NCI-H128 (cell line): Measurements from ENCODE around the gene HACD4.

Experiments
- DNase-seq: peaks from one replicate; lab custom pipeline; 2025; ENCODE audit not compliant: unreplicated experiment; lab: John Stamatoyannopoulos, UW

The HACD4 gene, protein sequence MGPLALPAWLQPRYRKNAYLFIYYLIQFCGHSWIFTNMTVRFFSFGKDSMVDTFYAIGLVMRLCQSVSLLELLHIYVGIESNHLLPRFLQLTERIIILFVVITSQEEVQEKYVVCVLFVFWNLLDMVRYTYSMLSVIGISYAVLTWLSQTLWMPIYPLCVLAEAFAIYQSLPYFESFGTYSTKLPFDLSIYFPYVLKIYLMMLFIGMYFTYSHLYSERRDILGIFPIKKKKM

DNA sequence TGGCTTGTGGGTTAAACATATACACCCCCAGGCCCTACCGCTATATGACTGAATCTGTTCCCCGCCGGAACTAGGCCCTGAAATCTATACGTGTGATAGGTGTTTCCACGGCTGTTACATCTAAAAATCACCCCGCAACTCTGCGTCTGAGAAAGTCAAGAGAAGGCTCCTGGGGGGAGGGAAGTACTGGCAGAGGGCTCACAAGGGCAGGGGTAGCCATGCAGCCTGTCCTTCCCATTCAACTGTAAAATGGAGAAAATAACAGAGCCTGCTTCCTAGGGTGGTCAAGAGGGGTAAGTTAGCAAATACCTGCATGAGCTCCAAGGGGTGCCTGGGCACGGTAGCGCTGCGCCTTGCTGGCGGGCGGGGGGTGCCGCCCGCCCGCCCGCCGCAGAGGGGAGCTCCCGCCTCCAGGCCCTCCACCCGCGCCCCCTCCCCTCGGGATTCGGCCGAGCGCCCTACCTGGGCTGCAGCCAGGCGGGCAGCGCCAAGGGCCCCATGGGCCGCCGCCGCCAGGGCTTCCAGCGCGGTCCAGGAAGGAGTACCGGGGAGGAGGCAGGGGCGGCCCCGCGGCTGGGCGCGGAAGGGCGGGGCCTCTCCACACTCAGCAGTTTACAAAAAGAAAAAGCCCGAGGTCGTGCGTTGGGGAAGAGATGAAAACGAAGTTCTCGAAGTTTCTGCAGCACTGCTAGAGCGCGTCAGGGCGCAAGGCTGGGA is at the start of gene HACD4:
TSS of gene HACD4 (minus strand) at position 550 of the 717 bp plus-strand sequence. CDS start at position 500, 50 bp downstream.
- DNase-seq = no peak

DNA sequence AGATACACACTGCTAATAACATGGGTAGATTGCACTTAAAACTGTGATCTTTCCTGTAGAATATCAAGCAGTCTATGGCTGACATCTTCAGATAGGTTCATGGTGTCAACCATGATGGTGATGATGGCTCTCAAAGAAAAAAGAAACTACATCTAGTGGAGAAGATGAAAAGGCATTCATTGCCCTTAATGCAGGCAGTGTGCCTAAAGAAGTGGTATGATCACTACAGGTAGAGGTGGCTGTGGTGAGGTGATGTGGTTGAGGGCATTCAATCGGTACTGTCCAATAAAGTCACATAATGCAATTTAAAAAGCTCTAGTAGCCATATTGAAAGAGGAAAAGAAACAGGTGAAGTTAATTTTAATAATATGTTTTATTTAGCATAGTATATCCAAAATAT is 49.4 kb upstream of the HACD4 start:
- no peak for DNase-seq

DNA sequence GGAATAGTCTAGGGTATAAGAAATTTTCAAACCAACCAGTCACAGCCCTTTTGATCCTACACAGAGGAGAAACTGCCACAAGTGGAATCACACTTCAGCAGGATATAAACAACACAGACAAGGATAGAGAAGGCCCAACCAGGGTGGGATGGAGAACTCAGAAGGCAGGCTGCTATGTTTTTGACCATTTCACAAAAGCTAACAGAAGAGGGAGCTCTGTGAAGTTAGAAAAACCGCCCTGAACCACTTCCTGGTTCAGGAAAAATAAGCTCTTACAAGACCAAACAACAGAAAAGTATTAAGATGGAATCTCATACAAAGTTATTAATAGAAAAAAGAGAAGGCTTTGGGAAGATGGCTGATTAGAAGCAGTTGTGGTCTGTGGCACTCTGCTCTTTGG is 47.3 kb upstream of the HACD4 start:
- no peak for DNase-seq

DNA sequence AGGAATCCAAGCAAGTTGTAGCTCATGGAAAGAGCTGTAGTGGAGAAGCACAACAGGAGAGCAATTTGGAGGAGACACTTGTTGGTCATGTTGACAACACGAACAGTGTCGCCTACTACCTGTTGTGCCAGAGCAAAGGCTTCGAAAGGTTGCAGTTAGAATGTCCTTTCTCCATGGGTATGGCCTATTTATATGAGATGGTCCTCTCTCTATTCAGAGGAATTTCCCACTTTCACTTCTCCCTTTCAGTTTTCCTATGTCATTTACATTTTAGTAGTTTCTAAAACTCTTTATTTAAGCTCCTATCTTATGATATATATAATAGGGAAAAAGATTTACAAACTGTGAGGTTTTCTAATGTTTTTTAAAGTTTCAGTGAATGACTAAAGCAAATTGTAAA is 46.3 kb upstream of the HACD4 start, which contains the start of gene IFNB1:
TSS of gene IFNB1 (minus strand) at position 162 of the 400 bp plus-strand sequence. CDS start at position 89, 73 bp downstream.
- DNase-seq = no peak

DNA sequence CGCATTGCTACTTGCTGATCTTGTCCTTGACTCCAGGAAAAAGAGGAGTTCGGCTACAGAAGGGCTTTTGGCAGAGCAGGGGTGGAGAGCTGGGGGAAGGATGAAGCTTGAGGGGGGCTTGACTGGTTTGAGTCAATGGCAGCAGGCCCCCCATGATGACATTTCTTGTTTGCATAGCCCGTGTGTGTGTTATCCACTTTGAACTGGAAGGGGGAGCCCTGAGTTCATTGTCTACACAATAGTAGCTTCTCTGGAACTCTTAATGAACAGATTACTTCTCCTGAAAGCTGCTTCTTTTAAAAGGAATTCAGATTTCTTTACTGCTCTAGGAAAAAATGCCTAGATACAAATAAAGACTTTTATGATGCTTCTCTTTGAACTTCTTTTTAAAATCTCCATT is 44.0 kb upstream of the HACD4 start:
- DNase-seq = no peak

DNA sequence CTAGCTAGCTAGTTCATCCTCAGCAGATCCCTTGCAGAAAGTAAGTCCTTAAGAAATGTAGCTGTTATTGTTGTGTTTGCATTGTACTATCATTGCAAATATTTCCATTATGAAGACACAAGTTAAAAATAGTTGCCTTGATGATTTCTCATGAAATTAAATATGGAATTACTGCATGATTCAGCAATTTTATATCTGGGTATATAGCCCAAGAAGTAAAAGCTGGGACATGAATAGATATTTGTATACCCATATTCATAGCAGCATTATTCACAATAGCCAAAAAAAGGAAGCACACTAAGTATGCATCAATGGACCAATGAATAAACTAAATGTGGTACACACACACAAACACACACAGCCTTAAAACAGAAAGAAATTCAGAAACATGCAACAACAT is 39.5 kb upstream of the HACD4 start:
- no peak for DNase-seq

DNA sequence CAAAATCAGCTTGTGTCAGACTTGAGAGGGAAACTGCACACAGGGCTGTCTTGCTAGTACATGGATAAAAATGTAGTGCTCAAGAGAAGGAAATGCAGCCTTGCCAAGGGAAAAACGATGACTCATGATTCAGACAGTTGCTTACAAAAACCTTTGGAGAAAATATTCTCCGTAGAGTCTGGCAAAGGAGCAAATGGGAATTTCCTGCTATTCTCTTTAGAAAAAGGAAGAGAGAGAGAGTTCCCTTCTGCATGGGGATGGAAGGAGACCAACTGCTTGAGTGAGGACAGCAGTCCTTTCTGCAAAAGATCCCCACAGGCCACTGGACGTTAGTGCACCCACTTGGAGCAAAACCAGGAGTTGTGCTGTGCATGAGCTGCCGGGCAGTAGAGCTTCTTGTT is 38.7 kb upstream of the HACD4 start:
- no peak for DNase-seq

DNA sequence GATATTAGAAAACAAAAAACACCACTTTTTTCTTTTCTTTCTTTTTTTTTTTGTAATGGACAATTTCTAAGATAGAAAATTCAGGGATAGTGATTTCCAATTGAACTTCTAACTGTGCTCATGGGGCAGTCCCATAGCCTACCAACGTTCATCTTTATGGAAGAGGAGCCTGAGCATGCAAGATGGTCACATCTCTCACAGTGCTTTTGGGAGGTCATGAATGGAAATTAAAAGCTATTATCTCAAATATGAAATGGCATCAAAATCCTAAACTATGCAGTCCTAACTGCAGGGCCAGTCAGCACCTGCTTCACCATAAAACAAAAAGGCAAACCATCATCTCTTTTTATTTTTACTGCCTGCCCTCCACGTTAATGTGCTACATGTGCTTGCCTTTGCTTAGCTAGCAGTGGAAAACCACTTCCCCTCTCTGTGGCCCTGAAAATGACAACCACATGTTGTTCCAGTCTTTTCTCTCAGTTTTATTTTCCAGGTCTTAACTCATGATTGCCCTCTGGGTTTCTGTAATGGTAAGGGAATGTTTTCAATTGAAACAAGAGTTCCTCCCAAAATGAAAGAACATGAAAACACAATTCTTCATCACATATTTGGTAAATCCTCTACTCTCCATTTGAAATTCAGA is 29.6 kb upstream of the HACD4 start:
- DNase-seq = no peak

DNA sequence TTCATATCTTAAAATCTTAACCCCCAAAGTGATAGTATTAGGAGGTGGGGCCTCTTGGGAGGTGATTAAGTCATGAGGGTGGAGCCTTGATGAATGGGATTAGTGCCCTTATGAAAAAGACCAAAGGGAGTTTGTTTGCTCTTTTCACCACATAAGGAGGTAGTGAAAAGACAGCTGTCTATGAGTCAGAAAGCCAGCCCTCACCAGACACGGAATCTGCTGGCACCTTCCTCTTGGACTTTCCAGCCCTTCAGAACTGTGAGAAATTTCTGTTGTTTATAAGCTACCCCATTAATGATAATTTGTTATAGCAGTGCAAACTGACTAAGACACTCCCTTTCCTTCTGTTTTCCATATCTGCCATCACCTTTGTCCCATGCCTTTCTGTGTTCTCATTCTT is 25.5 kb upstream of the HACD4 start:
- no peak for DNase-seq

DNA sequence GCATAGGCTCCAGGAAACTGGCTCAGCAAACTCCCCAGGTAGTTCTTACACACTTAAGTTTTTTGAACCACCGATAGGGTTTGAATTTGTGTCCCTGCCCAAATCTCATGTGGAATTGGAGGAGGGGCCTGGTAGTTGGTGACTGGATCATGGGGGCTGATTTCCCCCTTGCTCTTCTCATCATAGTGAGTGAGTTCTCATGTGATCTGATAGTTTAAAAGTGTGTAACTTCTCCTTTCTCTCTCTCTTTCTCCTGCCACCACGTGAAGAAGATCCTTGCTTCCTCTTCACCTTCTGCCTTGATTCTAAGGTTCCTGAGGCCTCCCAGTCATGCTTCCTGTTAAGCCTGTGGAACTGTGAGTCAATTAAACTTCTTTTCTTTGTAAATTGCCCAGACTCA is 22.4 kb upstream of the HACD4 start:
- no peak for DNase-seq

DNA sequence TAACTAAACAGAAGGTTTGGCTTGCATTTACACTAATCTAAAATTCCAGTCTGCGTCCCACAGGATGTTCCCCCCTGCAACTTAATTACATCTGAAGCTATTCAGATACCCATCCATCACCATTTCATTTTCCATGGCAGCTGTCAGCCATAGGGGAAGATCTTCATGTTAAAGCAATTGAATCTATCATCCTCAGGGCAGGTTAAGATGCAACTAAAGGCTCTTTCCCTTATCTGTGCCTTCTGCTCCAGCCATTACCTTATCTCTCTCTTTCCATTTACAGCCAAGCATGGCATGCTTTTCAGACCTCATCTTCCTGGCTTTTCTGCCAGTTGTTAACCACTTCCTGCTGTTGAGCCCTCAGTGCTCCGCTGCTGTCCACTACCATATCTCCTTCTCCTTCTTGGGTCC is 15.8 kb upstream of the HACD4 start:
- DNase-seq = no peak

DNA sequence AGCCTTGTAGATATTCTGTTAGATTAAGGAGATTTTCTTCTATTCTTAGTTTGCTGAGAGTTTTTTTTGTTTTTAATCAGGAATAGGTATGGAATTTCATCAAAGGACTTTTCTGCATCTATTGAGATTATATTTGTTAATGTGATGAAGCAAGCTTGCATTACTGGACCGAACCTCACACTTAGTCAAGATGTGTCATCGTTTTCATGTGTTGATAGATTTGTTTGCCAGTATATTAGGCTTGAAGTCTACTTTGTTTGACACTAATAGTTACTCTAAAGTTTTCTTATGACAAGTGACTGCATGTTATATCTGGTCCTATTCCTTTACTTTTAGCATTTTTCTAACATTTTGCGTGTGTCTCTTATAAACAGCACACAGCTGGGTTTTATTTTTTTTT is 12.4 kb upstream of the HACD4 start:
- DNase-seq = no peak

DNA sequence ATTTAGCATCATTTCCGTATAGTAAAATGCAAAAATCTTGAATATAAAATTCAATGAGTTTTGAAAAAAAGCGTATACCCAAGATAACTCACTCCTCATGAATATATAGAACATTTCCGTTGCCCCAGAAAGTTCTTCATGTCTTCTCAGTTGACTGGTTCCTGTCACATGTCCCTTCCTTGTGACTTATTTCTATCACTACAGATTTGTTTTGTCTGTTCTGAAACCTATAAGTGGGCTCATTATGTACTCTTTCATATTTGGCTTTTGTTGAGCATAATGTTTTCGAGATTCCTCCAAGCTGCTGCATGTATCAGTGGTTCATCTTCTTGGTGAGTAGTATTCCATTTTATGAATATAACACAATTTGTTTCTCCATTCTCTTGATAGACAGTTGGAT is 11.0 kb upstream of the HACD4 start:
- no peak for DNase-seq

DNA sequence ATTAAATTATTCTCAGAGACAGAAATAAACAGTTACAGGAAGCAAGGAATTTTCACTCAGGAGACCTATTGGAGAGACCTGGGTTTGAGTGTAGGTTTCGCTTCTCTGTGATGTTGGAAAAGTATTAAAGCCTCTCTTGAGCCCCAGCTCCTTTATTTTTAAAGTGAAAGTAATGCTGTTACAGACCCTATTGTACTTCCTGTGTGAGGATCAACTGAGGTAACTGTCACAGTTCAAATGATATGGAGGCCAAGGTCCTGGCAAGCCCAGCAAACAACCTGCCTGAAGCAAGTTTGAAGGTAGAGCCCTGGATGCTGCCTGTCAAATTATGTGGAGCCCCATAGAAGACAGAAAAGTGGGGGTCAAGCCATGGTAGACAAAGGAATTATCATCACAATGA is 7.9 kb upstream of the HACD4 start:
- DNase-seq = no peak

DNA sequence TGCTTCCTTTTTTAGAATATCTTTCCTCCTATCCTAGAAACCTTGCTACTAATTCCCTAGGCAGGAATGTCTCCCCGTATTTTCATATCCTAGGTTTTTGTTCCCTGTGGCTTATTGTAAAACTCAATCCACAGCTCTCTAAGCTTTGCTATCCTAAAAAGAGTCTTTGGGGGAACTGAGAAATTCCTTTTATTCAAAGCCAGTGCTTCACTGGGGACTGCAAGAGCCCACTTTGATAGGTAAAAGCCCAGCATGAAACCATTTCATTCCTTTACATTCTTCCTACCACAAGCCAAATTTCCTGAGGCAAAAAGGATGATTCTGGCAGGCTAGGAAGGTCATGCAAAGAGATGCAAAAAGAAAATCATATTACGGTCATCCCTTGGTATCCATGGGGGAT is 5.8 kb upstream of the HACD4 start:
- DNase-seq = no peak

DNA sequence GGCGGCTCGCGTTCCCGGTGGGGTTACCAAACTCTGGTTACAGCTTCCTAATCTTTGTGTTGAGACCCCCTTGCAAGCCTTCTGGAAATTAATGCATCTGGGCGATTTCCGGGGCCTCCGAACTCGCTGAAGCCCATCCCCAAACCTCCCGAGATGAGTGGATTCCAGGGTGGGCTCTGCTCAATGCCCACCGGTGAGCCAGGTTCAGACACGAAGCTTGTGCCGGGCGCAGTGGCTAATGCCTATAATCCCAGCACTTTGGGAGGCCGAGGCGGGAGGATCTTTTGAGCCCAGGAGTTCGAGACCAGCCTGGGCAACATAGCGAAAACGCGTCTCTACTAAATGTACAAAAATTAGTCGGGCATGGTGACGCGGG is 356 bp upstream of the HACD4 start:
- DNase-seq = no peak

DNA sequence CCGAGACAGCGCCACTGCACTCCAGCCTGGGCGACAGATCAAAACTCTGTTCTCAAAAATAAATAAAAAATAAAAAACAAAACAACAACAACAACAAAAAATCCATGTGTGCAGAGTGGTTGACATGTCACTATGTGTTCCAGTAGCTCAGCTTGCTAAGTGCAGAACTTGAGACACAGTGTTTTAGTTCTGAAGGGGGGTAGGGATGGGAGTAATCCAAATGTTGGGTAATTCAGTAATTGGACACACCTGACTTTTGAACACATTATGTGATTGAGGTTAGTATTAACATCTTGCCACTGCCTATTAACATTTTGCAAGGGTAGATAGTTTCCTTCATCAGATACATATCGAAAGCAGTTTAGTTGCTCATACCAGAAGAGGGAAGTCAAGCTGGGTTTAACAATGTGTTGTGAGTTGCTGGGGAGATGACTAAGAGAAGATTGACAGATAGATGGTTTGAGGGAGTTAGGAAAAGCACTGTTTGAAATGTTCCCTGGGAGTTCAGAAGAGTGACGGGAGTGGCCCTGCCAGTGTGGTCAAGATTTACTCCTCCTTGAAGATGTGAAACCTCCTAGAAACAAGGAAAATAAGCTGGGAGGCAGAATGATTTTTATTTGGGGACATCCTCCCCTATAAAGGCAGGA is 928 bp downstream of the HACD4 start:
- DNase-seq = no peak

DNA sequence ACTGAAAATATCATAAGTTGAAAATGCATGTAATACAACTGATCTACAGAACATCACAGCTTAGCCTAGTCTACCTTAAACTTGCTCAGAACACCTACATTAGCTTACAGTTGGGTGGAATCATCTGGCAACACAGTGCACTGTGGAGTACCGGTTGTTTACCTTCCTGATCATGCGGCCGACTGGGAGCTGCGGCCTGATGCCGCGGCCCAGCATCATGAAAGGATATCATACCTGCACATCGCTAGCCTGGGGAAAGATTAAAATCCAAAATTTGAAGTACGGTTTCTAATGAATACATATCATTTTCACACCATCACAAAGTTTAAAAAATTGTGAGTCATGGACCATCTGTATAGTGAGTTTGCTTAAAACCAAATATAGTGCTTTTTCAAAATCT is 1.8 kb downstream of the HACD4 start:
- no peak for DNase-seq

DNA sequence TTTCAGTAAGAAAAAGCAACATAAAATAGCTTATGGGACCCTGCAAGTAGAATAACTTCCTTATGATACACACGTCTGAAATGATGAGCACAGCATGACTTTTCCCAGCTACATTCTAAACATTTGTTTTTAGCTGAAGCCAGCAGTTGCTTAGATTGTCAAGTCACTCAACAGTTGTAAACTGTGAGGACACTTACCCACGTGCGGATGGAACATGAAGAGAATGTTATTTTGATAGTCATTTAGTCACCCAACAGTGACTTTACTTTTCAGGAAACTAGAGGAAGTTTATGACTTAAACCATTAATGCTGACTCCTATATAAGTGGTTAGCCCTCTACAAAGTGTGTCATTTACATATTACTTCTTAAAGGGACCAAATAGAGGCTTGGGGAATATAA is 3.0 kb downstream of the HACD4 start:
- DNase-seq = no peak

DNA sequence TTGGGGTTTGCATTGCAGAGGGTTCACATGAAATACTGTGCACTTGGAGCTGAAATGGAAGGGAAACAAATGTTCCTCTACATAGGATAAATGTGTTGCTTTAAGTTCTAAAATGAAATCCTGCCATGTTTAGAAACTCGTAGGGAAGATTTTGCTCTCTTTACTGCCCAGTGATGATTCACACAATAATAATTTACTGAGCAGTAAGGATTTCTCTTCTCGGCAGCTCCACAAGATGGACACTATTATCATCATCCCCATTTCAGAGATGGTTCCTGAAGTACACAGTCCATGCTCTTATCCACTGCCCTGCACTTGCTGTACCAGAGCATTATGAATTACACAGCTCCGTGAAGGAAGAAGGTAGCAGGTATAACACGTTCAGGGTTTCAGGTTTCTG is 4.1 kb downstream of the HACD4 start:
- no peak for DNase-seq

DNA sequence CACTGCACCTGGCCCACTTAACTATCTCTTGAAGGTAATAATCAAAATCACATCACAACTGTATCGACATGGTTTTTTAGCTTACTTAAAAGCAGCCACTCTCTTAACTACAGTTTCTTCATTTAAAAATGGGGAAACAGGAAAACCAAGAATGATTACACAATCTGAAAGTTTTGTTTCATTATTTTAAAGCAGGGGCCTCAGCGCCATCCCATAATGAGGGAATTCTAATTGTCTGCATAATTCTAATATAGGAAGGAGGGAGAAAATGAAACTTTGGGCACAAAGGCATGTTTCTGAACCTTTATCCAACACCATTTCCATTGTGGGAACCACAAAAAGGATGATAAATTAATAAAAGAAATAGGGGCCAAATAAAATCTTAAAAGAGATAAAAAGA is 7.6 kb downstream of the HACD4 start:
- no peak for DNase-seq

DNA sequence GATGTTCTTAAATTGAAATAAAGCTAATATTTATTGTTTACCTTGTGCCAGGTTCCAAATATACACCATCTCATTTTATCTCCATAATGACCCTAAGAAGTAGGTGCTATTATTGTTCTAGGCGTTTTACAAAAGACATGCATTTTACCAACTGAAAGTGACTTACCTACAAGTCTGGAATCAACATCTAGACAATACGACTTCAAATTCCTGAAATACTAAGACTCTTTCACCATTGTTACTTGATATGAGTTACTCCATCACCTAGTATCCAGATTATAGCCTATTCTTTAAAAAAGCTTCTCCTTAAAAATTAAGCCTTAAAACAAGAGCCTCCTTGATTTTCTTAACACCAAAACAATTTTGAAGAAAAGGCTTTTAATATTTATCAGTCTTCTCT is 13.3 kb downstream of the HACD4 start:
- no peak for DNase-seq
